ENCODE data around the gene P2RY2.

- no peak for TF ChIP-seq SIN3A (IDR thresholded peaks at IDR 0.05; ENCODE audit: borderline replicate concordance, insufficient read depth, low read length)
- TF ChIP-seq TAF1 (IDR thresholded peaks at IDR 0.05; ENCODE audit: borderline replicate concordance, insufficient read depth, low read length): no peak
- TF ChIP-seq REST (IDR thresholded peaks at IDR 0.05; ENCODE audit: insufficient read depth in 1 of 2, low read depth in 2 of 2, low read length in 2 of 2): no peak
- TF ChIP-seq POLR2AphosphoS5 (IDR thresholded peaks at IDR 0.05; ENCODE audit: low read depth, low read length): no peak
- TF ChIP-seq FOXP2 (optimal IDR thresholded peaks at IDR 0.05; ENCODE audit: borderline replicate concordance, extremely low read depth, extremely low read length, insufficient read depth): no peak
These were observed 17.2 kb downstream of the P2RY2 start for GRCh38 chr11:73235236-73235786.
